ENCODE results near the gene EPC1.

DNA sequence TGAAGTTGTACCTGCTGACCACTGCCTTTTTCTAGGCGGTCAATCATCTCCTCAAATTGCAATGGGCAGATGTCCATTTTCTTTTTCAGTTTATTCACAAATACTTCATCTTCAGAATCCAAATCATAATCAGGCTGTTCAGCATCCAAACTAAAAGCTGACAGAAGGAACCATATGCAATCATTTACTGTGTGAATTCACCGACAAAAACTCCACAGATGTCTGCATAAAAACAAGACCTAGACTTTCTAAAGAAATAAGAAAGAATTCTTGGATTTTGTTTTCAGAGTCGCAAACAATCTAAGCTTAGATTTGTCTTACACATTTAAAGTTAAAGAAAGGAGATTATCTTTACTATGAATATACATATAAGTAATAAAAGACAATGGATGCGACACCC is 53.4 kb downstream of the EPC1 start:
- TF ChIP-seq JUND (IDR thresholded peaks at IDR 0.05; ENCODE audit: low read length) (no peak), EZH2 (IDR thresholded peaks at IDR 0.05; ENCODE audit: low read depth, low read length, severe bottlenecking) (no peak)

Data from H1 (cell line).